AG09319 (cell line): ENCODE data around the gene BZW1.
"Not testable (repeated sequence)": the region's sequence is repeated elsewhere in the genome, so short reads cannot be mapped to it uniquely, and the experiment has no call there.

Source experiments
- DNase-seq: peaks from one replicate; pipeline ENCODE4 v3.0.0-alpha.2; 2010; ENCODE audit warnings: low read depth; ENCODE audit errors: extremely low read depth
- CTCF ChIP-seq: IDR thresholded peaks from 2 replicates; pipeline ENCODE4 v1.5.1; 2011; ENCODE audit warnings: low read depth, mild to moderate bottlenecking, inconsistent platforms, low read length, moderate library complexity

The BZW1 gene

GRCh38 chr2:200800458-200800857 is 11.3 kb upstream of the BZW1 start:
- DNase-seq: no peak
- no peak for TF ChIP-seq CTCF

- not testable (repeated sequence) for DNase-seq
Measured at GRCh38 chr2:200801431-200801830, 10.3 kb upstream of the BZW1 start.

- no peak for TF ChIP-seq CTCF
- DNase-seq: no peak
Measured at GRCh38 chr2:200809506-200810251, 2.0 kb upstream of the BZW1 start.

- DNase-seq: peak; percentile 46
Measured at GRCh38 chr2:200810252-200810997, 1.3 kb upstream of the BZW1 start.

DNA sequence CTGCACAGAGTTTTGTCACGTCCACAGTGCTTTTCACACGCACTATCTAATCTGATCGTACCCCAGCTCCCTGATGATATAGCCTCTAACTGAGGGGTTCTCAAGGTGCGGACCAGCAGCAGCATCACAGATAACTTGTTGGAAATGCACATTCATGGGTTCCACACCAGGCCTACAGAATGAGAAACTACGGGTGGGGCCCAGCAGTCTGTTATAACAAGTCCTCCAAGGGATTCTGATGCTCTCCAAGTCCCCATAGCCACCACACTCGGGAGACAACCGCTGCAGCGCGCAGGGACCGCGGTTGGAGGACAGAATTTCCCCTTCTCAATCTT is 745 bp upstream of the BZW1 start:
- no peak for DNase-seq

More at GRCh38 chr2:200810252-200810997, 1.3 kb upstream of the BZW1 start:
- TF ChIP-seq CTCF: no peak

GRCh38 chr2:200812122-200813022 is 662 bp downstream of the BZW1 start:
- DNase-seq: no peak
- peak; percentile 66 for TF ChIP-seq CTCF

More for the DNA sequence above, 745 bp upstream of the BZW1 start:
- TF ChIP-seq CTCF: no peak

GRCh38 chr2:200814276-200814815 is 2.6 kb downstream of the BZW1 start:
- TF ChIP-seq CTCF: no peak
- no peak for DNase-seq
